ENCODE data around the gene ATG16L2.
A peak's percentile ranks its signal among the peaks of the same experiment; 100 is the strongest.
"Not testable (repeated sequence)": the region's sequence is repeated elsewhere in the genome, so short reads cannot be mapped to it uniquely, and the experiment has no call there.

The ATG16L2 gene

DNA sequence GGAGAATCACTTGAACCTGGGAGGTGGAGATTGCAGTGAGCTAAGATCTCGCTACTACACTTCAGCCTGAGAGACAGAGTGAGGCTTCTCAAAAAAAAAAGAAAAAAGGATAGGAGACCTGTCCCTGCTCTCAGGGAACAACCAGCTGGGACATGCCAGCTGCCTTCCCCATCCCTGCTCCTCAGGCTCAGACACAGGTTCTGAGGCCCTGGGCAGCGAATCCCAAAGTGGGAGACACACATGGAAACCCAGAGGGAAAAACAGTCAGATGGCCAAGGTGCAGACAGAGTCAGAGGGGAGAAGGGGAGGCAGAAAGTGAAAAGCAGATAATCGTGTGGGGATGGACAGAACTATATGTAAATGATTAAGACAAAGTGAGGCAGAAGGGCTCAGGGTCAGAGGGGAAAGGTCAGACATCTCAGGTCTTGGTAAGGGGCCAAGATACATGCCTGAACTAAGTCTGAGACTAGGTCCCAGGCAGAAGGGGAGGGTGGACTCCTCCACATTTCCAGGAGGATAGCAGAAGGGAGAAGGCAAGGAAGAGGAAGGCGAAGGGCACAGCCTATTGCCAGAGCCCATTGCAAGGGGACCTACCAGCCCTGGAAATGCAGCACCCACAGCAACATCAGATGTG, 34.6 kb upstream of the ATG16L2 start:
- DNase-seq (ENCODE audit: low read depth), result no peak

DNA sequence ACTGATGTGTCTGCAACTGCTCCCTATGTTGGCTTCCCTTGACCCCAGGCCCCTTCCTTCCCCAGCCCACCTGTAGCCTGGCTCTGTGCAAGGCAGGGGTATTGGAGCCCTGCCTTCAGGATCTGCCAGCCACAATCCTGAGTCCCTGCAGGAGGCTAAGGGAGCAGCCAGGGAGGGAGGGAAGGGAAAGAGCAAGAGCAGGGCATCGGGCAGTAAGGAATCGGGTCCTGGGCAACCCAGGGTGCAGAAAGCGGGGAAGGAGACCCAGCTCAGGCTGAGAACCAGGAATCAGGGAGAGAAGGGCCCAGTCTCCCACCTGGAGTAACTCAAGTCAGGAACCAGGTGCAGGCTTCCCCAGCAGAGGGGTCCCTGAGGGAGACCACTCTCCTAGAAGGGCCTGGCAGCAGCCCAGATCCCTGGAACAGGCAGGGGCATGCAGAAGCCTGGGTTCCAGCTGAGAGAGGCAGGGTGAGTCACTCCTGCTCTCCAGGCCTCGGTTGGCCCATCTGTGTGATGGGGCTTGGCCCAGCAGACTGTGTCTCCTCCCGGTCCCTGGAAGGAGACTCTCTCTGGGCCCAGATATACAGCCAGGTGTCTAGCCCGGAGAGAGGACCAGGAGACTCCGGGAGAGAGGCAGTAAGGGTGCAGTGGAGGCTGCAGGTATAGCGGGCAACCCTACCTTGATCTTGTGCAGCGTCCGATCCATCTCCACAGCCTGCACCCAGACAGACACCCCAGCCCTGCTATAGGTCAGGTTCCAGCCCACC, 33.7 kb upstream of the ATG16L2 start:
- no peak for DNase-seq (ENCODE audit: low read depth)

DNA sequence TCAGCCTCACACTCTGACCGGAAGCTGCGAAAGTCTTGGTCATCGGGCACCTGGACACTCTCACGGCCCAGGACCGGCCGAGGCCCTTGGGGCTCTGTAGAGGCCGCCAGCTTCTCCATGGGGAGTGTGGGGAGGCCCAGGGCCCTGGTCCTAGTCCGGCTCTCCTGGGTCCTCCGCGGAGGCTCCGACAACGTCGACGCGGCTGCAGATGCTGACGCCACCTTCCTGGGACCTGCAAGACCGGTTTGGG, 33.2 kb upstream of the ATG16L2 start:
- no peak for DNase-seq (ENCODE audit: low read depth)

DNA sequence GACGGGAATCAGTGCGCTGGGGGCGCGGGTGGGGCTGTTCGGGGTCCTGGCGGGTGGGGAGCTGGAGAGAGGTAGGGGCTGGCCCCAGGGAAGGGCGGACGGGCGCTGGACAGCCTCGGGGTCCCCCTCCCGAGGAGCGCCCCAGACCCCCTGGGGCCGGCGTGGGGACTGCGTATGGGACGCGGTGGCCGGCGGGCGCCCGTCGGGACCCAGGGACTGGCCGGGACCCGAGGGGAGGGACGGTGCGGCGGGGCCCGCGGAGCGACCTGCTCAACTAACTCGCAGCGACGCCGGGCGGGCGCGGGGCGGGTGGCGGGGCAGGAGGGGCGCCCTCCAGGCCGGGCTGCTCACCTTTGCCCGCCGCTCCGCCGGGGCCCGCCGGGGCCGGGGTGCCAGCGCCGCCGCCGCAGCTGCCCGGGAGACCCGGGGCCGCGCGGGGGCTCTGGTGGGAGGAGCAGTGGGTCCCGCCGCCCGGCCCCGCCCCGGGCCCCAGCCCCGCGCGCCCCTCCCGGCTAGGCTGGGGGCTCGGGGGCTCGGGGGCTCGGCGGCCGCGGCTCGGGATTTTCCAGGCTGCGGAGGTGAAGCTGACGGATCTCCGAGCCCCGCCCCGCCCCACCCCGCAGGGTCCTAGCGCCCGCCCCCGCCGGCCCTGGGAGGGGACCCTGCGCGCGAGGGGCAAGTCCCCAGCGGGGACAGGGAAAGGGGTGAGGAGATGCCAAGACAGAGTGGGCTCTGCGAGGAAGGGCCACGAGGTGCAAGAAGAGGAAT, 32.7 kb upstream of the ATG16L2 start:
- DNase-seq (ENCODE audit: low read depth), result peak; percentile 44

DNA sequence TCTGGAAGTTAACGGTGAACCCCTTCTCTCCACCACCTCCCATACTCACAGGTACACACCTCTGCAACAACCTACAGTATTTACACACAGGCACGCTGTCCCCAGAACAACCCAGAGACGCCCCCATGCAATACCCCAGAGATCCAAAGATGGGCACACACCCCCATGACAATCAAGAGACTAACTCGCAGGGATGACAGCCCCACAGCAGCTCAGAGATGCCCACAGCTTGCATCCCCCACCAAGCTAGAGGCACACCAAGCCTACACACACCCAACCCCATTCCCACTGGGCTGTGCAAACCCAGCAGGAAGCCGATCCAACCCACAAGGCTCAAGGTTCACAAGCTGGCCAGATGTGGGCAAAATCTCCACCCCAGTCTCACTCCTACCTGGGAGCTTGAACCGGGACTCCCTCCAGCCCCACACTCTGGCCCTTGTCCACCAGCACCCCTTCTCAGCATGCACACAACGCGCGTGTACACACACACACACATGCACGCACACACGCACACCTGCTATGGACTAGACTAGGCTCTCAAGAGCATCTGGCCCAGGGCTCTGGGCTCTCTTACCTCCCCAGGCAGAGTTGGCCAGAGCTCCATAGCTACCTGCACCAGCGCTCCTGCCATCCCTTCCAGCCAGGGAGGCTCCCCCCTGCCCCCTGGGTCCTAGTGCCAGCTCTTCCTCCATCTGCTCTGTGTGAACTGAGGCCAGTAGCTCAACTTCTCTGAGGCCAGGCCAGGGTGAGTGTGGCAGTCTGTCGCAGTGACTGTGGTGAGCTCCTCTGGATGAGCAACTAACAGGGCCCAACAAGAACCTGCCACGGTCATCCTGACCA, 31.9 kb upstream of the ATG16L2 start:
- DNase-seq (ENCODE audit: low read depth), result no peak

DNA sequence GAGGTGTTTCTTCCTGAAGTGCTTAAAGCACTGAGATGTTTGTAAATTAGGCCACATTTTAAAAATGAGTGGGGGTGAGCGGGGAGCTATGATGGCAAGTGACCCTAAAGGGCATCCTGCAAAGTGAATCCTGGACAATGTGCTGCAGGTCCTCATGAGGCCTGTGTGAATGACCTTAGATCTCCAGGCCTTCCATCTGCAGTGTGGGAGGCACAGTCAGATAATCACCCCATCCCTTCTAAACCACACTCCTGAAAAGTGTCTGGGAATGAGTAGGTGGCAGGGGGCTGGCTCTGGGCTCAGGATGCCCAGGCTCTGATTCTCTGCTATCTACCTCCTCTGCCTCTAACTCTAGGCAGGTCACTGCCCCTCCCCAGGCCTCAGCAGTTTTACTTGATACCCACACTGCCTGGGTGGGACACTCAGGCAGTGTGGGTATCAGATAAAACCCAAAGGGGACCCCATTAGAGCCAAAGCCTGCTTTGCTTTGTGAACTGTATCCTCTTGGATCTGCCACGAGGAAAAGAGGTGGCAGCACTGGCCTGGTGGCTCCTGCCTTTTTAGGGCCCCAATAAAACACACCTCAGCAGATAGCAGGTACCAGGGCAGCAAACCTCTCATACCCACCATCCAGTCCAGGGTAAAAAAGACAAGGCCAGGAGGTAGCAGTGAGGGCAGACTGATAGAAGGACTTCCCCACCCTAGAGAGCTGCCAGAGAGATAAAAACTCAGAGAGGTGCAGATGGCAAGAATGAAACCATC, 30.9 kb upstream of the ATG16L2 start:
- DNase-seq (ENCODE audit: low read depth), result no peak

DNA sequence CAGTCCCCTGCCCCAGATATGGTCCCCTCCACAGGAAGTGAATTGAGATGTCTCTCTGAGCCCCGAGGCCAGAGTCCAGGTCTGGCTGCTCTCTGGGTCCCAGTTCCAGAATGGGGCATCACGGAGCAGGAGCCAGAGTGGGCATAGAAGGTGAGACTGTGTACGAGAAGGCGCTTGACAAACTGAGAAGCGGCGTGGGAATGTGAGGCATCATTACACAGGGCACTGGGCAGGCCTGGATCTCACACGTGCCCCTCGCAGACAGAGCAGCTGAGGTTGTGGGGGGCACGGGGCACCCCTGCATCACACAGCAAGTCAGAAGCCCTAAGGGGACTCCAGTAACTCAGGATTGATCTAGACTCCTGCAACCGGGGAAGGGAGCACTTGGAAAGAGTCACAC, 29.5 kb upstream of the ATG16L2 start:
- no peak for DNase-seq (ENCODE audit: low read depth)

DNA sequence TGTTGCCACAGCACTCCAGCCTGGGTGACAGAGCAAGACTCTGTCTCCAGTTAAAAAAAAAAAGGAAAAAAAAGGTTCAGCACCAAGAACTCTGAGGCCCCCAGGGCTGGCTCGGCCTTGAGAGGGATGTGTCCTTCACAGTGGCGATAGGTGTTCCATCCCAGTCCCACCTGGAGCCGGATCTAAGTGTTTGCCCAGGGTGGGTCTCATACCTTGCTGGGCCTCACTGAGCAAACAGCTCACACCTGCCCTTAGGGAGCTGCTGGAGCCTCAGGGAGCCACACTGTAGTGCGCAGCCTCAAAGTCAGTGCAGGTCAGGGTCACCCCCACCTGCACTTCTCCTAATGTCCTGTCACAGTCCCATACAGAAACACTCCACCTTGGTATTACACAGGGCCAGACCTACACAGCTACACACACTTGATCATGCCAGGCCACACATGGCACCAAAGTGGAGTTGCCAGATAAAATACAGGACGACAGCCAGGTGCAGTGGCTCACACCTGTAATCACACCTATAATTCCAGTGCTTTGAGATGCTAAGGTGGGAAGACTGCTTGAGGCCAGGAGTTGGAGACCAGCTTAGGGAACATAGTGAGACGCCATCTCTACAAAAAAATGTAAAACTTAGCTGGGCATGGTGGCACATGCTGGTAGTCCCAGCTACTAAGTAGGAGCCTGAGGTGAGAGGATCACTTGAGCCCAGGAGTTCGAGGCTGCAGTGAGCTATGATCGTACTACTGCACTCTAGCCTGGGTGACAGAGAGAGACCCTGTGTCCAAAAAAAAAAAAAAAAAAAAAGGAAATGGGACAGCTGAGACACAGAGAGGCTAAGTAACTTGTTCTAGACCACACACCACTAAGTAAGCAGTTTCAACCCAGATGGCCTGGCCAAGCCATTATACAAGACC, 27.7 kb upstream of the ATG16L2 start:
- no peak for DNase-seq (ENCODE audit: low read depth)

DNA sequence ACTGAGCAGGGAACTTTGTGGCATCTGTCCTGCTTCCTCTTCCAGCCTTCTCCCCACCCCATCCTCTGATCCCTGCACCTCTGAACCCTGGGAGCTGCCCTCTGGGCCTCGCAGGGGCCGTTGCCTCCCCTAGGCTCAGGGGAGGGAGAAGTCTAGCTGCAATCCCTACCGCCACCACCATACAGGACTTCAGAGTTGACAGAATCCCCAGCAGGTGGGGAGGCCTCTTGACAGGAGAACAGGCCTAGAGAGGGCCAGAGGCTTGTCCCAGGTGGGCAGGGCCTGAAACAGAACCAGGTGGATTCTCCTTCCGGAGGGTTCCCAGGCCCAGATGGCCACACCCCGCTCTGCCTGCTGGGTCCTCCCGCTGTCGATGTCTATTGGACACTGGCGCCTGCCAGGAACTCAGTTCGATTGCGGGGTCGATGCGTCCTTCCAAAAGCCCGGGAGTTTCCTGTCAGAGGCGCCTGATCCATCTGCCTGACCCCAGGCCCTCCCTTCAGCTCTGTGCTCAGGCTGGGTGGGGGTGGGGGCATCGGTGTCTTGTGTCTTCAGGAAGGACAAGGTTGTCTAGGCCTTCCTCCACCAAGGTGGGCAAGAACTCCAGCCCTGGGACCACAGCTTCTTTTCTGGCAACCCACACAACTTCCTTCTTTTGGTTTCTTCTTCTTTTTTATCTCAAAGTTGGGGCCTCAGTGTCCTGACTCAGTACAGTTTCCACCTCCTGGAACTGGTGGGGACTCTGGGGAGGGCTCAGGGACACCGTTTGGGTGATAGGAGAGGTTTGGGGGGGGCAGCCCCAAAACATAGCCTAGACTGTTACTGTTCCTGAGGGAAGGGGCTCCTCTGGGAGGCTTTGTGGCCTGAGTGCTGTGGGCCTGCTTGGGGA, 26.8 kb upstream of the ATG16L2 start:
- no peak for DNase-seq (ENCODE audit: low read depth)

DNA sequence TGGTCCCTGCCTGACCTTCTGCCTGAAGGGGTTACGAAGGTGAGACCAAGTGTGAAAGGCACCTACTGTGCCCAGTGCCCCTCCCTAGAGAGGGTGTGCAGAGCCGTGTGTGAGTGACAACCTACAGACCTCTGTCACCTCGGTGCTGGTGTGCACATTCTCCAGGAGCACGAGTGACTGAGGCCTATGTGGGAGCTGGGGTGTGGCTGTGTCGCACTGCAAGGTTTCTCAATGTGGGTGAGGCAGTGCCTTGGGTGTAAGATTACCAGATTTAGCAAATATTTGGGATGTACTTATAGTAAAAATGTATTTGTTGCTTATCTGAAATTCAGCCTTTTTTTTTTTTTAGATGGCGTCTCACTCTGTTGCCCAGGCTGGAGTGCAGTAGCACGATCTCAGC, 26.0 kb upstream of the ATG16L2 start:
- DNase-seq (ENCODE audit: low read depth), result no peak

DNA sequence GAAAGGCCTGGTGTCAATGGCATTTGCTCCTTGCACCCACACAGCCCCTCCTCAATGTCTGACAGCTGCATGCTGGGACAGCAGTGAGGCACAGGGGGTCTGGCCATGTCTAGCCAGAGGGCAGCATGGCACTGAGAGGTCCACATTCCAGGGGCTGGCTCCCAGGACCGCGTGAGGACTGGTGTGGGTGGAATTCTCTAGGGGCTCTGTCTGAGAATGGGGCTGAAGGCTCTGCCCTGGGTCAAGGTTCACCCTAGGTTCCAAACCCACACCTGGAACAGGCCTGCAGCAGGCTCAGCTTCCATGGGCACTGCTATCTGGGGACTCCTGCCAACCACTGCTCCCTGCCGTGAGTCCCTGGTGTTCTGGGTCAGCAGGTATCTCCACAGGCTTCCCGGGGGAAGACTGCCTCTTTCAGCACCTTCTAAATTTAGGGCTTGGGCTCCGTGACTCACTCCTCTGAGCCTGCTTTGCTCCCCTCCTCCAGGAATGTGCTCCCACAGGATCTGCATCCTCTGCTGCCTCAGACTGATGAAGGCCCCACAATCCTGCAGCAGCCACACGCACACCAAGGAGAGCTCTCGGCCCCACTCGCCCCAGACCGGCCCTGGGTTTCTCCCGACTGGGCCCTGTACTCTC, 24.6 kb upstream of the ATG16L2 start:
- DNase-seq (ENCODE audit: low read depth), result no peak

DNA sequence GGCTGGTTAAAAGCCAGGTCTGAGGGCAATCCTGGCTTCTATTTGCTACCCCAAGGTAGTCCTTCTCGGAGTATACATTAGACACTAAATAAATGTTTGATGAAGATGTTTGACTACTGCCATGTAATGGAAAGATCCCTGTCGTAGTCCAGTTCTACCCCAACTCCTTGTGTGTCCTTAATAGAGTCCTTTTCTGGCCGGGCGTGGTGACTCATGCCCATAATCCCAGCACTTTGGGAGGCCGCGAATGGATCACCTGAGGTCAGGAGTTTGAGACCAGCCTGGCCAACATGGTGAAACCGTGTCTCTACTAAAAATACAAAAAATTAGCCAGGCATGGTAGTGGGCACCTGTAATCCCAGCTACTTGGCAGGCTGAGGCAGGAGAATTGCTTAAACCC, 23.0 kb upstream of the ATG16L2 start:
- DNase-seq (ENCODE audit: low read depth), result not testable (repeated sequence)

DNA sequence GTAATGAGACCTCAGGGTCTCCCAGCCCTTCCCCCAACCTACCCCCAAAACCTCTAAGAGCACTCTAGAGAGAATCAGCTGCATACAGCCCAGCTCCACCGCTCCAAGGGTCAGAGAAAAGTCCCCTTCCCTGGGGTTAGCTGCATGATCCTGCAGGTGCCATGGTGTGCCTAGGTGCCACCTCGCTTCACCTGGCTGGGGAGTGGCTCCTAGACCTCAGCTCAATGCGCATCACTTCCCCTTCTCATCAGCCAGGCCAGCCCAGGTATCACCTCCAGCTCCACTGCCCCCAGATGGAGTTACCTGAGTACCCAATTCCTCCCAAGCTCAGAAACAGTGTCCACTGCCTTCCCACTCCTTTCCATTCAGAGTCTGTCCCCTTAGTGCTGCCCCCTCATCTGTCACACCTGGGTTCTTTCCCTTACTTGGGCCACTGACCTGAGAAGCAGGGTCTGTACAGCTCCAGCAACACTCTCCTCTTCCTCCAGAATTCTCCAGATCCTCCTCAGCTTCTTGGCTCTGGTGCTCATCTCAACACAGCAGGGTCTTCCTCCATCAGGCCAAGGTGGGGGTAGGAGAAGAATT, 21.7 kb upstream of the ATG16L2 start:
- no peak for DNase-seq (ENCODE audit: low read depth)

DNA sequence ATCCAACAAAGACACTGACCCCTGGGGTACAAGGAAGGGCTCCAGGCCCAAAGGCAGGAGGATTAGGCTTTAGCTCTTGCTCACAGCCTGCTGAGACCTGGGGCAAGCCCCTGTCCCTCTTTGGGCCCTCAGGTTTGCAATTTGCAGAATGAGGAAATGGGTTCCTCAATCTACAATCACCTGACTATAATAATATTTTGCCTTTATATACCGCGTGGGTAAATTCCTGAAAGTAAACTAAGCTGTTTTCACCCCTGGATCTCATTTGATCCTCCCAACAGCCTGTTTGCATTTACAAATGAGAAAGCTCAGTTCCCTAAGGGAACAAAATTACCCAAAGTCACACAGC, 21.2 kb upstream of the ATG16L2 start:
- no peak for DNase-seq (ENCODE audit: low read depth)

DNA sequence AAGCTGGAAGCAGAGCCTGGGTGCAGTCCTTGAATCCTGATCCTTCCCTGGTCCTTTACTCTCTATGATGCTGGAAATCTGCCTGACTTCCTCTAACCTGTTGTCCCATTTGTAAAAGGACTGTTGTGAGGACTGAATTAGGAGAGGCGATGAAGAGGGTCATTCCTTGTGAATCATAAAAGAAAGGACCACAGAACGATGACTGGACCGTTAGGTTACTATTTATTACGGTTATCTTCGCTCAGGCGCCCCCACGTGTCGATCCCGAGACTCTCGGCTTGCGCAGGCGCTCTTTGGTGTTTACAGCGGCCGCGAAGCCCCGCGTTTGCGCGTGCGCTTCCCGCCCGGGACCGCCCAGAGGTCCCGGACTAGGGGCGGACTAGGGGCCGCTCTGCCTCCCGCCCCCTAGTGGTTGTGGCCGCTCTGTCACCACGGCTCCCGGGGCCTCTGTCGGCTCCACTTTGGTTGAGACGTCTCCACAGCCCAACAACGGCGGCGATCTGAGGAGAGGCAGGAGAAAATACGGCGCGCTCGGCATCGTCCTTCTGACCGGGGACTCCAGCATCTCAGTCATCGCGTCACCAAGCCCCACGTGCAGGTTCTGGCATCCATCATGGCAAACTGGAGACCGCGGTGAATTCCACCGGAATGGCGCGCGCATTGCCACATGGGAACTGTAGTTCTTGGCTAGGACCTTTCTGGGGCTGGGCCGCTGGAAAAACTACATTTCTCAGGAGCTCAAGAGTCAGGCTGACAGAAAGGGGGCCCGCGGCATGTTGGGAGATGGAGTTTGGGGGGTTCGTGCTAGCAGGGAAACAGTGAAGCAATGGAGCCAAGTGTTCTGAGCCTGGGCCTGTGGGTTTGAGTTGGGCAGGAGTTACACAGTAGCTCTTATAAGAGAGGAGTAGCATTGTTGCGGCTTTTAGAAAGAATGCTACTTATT, 20.5 kb upstream of the ATG16L2 start, which contains the start of gene STARD10:
Gene STARD10, minus strand, starts transcription at position 623 of the 943 bp plus-strand sequence. CDS start 12,866 bp downstream, outside the sequence.
- peak; percentile 96 for DNase-seq (ENCODE audit: low read depth)

DNA sequence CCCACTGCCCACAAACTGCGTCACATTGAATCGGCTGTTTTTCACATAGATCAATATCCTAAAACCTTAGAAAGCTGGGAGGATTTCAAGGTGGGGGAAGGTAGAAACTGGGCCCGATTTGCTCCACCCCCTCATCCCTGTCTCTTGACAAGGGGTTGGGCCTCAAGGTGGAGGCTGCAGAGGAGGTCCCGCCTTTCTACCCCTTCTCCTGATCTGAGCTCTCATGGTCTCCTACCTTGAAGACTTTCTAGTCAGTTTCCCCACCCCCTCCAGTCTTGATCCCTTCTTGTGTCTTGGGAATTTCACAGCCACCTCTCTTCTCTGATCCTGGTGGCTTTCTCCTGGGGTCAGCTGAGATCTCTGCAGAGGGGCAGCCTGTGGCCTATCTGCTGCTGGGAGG, 15.8 kb upstream of the ATG16L2 start:
- no peak for DNase-seq (ENCODE audit: low read depth)

DNA sequence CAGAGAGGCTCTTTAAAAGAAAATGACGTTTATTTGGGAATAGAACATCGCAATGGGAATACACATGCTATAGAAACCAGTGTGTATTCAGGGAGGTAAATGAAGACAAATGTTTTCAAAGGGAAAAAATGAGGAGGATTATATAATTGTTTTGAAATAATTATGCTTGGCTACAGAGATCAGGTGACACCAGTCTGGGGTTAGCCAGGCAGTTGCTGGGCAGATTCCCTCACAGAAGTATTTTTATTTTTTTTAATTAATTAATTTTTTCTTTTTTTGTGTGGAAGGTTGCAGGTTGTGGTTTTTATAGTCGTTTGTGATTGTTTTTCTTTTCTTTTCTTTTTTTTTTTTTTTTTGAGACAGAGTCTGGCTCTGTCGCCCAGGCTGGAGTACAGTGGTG, 14.8 kb upstream of the ATG16L2 start:
- DNase-seq (ENCODE audit: low read depth), result no peak

DNA sequence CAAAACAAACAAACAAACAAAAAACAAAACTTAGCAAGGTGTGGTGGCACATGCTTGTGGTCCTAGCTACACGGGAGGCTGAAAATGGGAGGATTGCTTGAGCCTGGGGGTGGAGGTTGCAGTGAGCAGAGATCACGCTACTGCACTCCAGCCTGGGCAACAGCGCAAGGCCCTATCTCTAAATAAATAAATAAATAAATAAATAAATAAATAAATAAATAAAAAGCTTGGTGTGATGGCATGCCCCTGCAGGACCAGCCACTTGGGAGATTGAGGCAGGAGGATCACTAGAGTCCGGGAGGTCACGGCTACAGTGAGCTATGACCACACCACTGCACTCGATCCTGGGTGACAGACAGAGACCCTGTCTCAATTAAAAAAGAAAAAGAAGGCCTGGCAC, 11.4 kb upstream of the ATG16L2 start:
- no peak for DNase-seq (ENCODE audit: low read depth)

All from activated T-cell treated with anti-CD3 and anti-CD28 coated beads for 1 hour (primary cell).